ENCODE results near the gene SASH1.
"Not testable (repeated sequence)": the region's sequence is repeated elsewhere in the genome, so short reads cannot be mapped to it uniquely, and the experiment has no call there.

SASH1 gene

GRCh38 chr6:148379966-148380713, 37.5 kb downstream of the SASH1 start:
- POLR2A ChIA-PET: no interaction called here
- CTCF ChIA-PET: no interaction called here
- TF ChIP-seq FOXK2 (IDR thresholded peaks at IDR 0.05) (no peak), ELF4 (IDR thresholded peaks at IDR 0.05) (no peak), FOXA1 (IDR thresholded peaks at IDR 0.05) (no peak), SUZ12 (IDR thresholded peaks at IDR 0.05) (no peak), LEF1 (IDR thresholded peaks at IDR 0.05; ENCODE audit: borderline replicate concordance) (no peak), FOXM1 (IDR thresholded peaks at IDR 0.05; ENCODE audit: borderline replicate concordance) (no peak), HDGF (IDR thresholded peaks at IDR 0.05; ENCODE audit: borderline replicate concordance) (no peak), BHLHE40 (IDR thresholded peaks at IDR 0.05; ENCODE audit: borderline replicate concordance) (no peak), ZNF384 (IDR thresholded peaks at IDR 0.05) (no peak), ARNT (IDR thresholded peaks at IDR 0.05) (no peak), SP1 (IDR thresholded peaks at IDR 0.05) (no peak), CTBP1 (IDR thresholded peaks at IDR 0.05; ENCODE audit: borderline replicate concordance) (no peak)
- DNase-seq (ENCODE audit: extremely low spot score): no peak

- CTCF ChIA-PET; DNase-seq (ENCODE audit: extremely low spot score); POLR2A ChIA-PET: not testable (repeated sequence)
Observed at GRCh38 chr6:148382051-148382450, 39.4 kb downstream of the SASH1 start.

GRCh38 chr6:148382861-148383260, 40.2 kb downstream of the SASH1 start:
- CTCF ChIA-PET: no interaction called here

GRCh38 chr6:148383658-148384368, 41.2 kb downstream of the SASH1 start:
- ChIA-PET POLR2A (no interaction called here), CTCF (no interaction called here)
- DNase-seq (ENCODE audit: extremely low spot score): no peak
- no peak for TF ChIP-seq HDGF (IDR thresholded peaks at IDR 0.05; ENCODE audit: borderline replicate concordance)
- TF ChIP-seq SUZ12 (IDR thresholded peaks at IDR 0.05): no peak
- no peak for TF ChIP-seq ELF4 (IDR thresholded peaks at IDR 0.05)
- no peak for TF ChIP-seq PKNOX1 (IDR thresholded peaks at IDR 0.05)
- TF ChIP-seq BHLHE40 (IDR thresholded peaks at IDR 0.05; ENCODE audit: borderline replicate concordance): no peak
- TF ChIP-seq FOXM1 (IDR thresholded peaks at IDR 0.05; ENCODE audit: borderline replicate concordance): no peak
- no peak for TF ChIP-seq ZNF384 (IDR thresholded peaks at IDR 0.05)
- TF ChIP-seq NFRKB (IDR thresholded peaks at IDR 0.05): no peak
- TF ChIP-seq L3MBTL2 (conservative IDR thresholded peaks at IDR 0.05): no peak
- no peak for TF ChIP-seq CTBP1 (IDR thresholded peaks at IDR 0.05; ENCODE audit: borderline replicate concordance)
- TF ChIP-seq SP1 (IDR thresholded peaks at IDR 0.05): no peak
- TF ChIP-seq LEF1 (IDR thresholded peaks at IDR 0.05; ENCODE audit: borderline replicate concordance): no peak
- TF ChIP-seq TARDBP (IDR thresholded peaks at IDR 0.05): no peak
- no peak for TF ChIP-seq FOXA1 (IDR thresholded peaks at IDR 0.05)
- TF ChIP-seq FOXK2 (IDR thresholded peaks at IDR 0.05): no peak
- no peak for TF ChIP-seq ARNT (IDR thresholded peaks at IDR 0.05)

More at GRCh38 chr6:148382861-148383260, 40.2 kb downstream of the SASH1 start:
- TF ChIP-seq NFRKB (IDR thresholded peaks at IDR 0.05): no peak
- TF ChIP-seq FOXA1 (IDR thresholded peaks at IDR 0.05): no peak
- no peak for DNase-seq (ENCODE audit: extremely low spot score)
- POLR2A ChIA-PET: no interaction called here

- CTCF ChIA-PET: interaction anchor here (0.6 kb wide), 1 partner anchor 11 kb away, joined by 8 read pairs; no protein-coding TSS in a partner anchor
Observed at GRCh38 chr6:148385379-148385778, 42.7 kb downstream of the SASH1 start.

GRCh38 chr6:148388521-148388920, 45.9 kb downstream of the SASH1 start:
- CTCF ChIA-PET: no interaction called here
- TF ChIP-seq ELF4 (IDR thresholded peaks at IDR 0.05) (no peak), FOXK2 (IDR thresholded peaks at IDR 0.05) (no peak), FOXA1 (IDR thresholded peaks at IDR 0.05) (no peak), SUZ12 (IDR thresholded peaks at IDR 0.05) (no peak), TARDBP (IDR thresholded peaks at IDR 0.05) (no peak), ZNF384 (IDR thresholded peaks at IDR 0.05) (no peak), BHLHE40 (IDR thresholded peaks at IDR 0.05; ENCODE audit: borderline replicate concordance) (no peak), SP1 (IDR thresholded peaks at IDR 0.05) (no peak)
- DNase-seq (ENCODE audit: extremely low spot score): no peak
- POLR2A ChIA-PET: no interaction called here

More at GRCh38 chr6:148385379-148385778, 42.7 kb downstream of the SASH1 start:
- POLR2A ChIA-PET: no interaction called here
- TF ChIP-seq TARDBP (IDR thresholded peaks at IDR 0.05): no peak
- no peak for TF ChIP-seq FOXM1 (IDR thresholded peaks at IDR 0.05; ENCODE audit: borderline replicate concordance)
- DNase-seq (ENCODE audit: extremely low spot score): no peak

- POLR2A ChIA-PET: no interaction called here
- no peak for TF ChIP-seq SP1 (IDR thresholded peaks at IDR 0.05)
- TF ChIP-seq TARDBP (IDR thresholded peaks at IDR 0.05): no peak
- TF ChIP-seq ZNF384 (IDR thresholded peaks at IDR 0.05): no peak
- no peak for TF ChIP-seq CTBP1 (IDR thresholded peaks at IDR 0.05; ENCODE audit: borderline replicate concordance)
- TF ChIP-seq FOXA1 (IDR thresholded peaks at IDR 0.05): no peak
- TF ChIP-seq LEF1 (IDR thresholded peaks at IDR 0.05; ENCODE audit: borderline replicate concordance): no peak
- no peak for TF ChIP-seq PKNOX1 (IDR thresholded peaks at IDR 0.05)
- no peak for TF ChIP-seq SUZ12 (IDR thresholded peaks at IDR 0.05)
- no peak for TF ChIP-seq NFRKB (IDR thresholded peaks at IDR 0.05)
- TF ChIP-seq HDGF (IDR thresholded peaks at IDR 0.05; ENCODE audit: borderline replicate concordance): no peak
- TF ChIP-seq ELF4 (IDR thresholded peaks at IDR 0.05): no peak
- no peak for TF ChIP-seq ARNT (IDR thresholded peaks at IDR 0.05)
- TF ChIP-seq BHLHE40 (IDR thresholded peaks at IDR 0.05; ENCODE audit: borderline replicate concordance): no peak
- no peak for TF ChIP-seq FOXK2 (IDR thresholded peaks at IDR 0.05)
- TF ChIP-seq FOXM1 (IDR thresholded peaks at IDR 0.05; ENCODE audit: borderline replicate concordance): no peak
- TF ChIP-seq L3MBTL2 (conservative IDR thresholded peaks at IDR 0.05): no peak
- CTCF ChIA-PET: no interaction called here
- DNase-seq (ENCODE audit: extremely low spot score): no peak
Observed at GRCh38 chr6:148389086-148389485, 46.4 kb downstream of the SASH1 start.
